NCI-H187 (cell line): ENCODE data around the gene TRIB2.

ENCODE experiments used
- DNase-seq, 2 experiments: peaks; one replicate each; lab custom pipeline; 2025; lab: John Stamatoyannopoulos, UW

TRIB2 gene

DNA sequence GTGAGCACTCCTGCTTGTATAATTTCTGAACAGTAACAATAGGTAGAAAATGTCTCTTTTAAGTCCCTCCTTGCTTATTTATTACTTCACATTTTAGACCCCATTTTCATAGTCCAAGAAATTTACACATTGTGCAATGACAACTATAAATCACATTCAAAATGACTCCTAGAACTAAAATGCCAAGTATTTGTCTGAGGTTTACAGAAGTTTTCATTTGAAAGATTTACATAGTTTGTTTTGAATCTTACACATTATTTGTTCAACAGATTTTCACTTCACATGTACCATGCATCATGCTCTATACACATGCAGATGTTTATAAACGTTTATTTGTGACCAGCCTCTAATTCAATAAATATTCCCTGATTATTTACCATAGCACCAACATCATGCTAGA, 15.7 kb upstream of the TRIB2 start:
- DNase-seq: no peak

DNA sequence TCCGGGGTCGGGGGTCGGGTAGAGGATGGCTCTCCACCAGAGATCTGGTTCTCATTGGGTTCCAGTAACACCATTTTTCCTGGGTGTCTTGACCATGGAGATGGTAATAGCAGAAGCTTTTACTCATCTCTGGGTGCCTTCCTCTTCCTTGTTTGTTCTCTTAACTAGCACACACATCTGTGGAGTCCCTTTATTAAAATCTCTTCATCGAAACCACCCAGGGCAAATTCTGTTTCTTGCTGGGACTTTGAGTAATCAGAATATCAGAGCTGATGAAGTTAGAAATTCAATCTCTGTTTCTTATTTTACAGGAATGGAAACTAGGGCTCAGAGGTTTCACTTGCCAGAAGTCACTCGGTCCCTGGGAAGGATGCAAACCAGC, 15.0 kb upstream of the TRIB2 start:
- DNase-seq: no peak

DNA sequence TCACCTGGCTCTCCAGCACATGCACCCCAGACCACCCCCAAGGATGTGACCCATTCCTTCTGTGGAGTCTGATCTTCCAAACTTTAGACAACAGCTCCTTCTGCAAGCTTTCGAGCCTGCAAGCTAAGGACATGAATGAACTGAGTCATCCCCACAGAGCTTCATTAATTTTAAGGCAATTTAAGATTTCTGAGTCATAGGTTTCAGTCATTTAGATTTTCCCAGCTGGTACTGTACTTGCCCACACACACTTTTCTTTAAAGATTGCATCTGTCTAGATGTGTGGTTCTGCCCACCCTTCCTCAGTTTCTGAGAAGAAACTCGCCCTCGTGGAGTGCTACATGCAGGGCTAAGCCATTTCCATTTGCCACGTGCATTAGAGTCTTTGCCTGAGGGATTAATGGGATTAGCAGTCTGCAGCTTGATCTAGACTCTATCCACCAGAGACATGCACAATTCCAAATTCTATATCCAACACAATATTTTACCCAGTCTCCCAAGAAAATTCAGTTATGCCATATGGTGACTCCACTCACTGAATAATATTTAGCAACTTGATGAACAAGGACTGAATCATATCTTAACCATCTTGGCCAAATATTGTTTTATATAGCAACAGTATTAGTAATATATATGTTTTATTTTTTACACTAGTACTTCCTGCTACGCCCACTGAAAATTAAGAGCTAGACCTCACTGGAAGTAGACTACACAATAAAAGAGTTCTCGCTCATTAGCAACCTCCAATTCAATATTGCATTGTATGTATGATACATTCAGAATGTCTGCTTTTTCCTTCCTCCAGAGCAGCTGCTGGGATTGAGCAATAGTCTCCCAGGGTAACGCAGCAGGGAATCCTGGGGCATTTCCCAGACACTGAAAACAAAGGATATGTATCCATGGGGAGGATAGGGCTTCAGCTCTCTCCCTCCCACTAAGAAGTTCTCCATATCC, 14.3 kb upstream of the TRIB2 start:
- DNase-seq: no peak

DNA sequence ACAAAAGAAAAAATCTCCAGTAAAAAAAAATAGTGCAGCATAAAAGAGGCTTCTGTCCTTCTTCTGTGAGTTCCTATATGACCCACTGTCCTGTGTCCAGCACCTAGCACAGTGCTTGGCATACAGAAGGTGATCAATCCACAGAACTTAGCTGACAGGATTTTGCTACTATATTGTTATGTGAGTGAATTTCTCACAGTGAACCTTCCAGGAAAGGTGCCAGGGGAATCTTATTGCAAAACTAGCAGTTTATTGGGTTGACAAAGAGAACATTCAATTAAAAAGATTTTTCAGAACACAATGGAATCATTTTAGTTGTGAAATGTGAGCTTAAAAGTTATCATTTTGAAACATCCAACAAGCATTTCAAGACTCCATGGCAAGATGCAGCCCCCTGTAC, 12.4 kb upstream of the TRIB2 start:
- DNase-seq: no peak

DNA sequence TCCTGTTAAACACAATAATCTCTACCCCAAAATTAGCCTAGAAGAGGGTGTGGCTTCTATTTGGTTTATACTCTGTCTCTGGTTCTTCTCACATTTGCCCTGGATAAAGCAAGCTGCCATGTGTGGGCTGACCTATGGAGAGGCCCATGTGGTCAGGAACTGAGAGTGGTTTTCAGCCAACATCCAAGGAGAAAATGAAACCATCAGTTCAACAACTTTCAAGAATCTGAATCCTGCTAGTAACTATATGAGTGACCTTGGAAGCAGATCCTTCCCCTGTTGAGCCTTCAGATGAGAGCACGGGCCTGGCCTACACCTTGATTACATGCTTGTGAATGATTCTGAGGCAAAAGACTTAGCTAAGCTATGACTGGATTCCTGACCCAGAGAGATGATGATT, 11.5 kb upstream of the TRIB2 start:
- DNase-seq: no peak

DNA sequence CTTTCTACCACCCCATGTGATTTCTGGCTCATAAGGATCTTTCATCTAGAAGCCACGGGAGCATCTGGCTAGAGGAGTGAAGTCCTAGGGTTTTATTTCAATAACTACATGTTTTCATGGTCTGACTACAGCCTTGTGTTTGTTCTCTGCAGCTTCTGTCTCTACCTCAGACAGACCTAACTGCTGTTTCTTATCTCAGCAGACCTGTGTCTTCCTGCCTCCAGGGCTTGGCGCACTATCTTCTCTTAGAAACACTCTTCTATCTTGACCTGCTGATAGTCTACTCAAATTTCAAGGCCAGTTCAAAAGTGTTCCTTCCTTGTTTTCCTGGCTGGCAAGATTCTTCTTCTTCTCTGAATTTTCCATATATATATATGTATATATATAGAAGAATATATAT, 11.0 kb upstream of the TRIB2 start:
- no peak for DNase-seq

DNA sequence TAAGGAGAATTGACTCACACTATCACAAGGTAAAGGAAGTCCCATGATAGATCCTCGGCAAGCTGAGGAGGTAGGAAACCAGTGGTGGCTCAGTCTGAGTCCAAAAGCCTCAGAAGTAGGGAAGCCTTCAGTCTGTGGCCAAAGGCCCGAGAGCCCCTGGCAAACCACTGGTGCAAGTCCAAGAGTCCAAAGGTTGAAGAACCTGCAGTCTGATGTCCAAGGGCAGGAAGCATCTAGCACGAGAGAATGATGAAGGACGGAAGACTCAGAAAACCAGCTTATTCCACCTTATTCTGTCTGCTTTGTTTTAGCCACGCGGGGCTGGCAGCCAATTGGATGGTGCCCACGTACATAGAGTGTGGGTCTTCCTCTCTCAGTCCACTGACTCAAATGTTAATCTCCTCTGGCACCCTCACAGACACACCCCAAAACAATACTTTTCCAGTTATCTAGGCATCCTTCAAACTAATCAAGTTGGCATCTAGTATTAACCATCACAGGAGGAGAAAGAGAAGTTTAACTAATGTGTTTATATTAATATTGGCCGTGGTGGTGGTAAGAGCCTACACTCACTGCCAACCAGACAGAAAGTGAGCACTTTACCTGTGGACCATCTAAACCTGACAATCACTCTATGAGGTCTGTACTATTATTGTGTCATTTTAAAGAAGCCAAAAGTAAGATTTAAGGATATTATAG, 8.1 kb upstream of the TRIB2 start:
- DNase-seq: no peak

DNA sequence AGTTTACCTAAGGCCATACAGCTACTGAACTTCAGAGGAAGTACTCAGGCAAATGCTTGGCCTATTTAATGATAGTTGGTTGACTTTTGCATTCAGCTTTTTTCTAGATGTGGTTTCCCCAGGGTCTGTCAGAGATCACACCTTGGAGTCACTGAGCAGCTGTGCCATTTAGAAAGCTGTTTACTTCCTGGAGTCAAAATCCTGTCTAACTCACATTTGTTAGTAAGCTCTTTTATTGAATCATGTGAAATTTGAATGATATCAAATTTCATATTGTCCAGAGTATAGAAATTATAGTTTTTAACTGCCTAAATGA, 7.6 kb upstream of the TRIB2 start:
- no peak for DNase-seq

DNA sequence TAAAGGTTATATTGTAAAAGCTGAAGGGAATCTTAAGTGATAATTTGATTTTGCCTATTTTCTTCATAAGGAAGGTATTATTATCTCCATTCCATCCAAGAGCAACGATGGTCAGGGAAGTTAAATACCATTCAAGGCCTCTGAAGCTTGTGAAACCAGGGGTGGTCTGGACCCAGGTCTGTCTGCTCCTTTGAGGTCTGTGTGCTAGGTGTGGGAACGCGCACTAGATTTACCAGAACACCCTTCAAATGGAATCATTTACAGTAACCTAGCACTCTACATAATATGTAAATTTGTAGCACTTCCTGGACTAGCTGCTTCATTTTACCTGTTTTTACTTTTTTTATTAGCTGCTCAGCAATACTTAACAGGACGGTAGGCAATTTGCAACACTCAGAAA, 6.4 kb upstream of the TRIB2 start:
- no peak for DNase-seq

DNA sequence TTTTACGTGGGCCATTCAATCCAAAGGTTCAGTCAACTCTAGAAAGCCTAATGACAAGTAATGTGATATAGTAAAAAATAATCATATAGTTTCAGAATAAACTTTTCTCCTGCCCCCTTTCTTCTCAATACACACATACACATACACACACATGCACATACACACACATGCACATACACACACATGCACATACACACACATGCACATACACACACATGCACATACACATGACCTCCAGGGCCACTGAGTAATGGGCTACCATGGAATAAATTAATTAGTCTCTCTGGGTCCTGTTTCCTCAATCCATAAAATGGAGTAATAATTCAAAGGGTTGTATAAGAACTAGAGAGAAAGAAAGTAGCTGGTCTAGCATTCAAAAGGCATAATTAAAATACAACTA, 5.4 kb upstream of the TRIB2 start:
- DNase-seq: no peak

DNA sequence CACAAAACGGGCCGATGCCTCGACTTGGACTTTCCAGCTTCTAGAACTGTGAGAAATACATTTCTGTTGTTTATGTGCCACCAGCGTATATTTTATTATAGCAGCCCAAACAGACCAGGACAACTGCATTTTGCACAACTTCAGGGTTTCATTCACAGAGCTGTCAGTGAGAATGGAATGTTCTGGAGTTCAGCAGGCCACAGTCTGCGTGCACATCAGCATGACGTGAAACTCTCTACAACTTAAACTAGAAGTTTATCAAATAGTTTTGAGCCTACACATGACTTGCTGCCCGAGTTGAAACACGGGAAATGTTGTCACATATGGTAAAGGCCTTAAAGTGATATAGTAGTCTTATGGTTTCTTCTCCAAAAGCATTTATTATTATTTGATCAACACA, 3.9 kb upstream of the TRIB2 start:
- DNase-seq: no peak

DNA sequence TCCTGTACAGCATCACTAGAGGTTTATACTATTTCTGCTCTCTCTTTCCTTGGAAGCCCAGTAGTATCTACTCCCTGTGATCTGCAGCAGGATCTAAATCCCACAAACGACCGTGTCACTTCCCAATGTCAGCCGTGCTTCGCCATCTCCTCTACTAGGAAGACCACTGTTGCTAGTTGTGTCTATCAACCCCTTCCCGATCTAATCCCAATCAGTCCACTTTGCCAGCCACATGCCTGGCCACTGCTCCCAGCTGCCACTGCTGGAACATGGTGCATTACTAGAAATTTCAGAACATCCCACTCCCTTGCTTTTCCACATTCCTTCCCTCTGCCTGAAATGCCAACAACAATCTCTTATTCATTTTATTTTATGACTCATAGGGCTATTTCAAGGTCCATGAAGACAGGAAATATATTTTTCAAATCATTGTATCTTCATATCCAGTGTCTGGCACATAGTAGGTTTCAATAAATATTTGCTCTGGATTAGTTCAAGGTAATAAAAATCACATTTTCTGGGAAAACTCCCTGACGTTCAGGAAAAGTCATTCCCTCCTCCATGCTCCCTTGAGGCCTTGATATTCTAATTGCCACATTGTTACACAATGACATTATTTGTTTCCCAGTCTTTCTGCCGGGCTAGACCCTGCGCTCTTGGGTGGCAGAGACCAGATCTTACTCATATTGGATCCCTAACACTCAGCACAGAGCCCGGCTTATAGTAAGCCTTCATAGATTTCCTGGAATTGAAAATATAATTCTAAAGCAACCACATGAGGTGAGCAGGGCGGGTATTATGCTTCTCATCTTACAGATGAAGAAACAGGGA, 2.1 kb upstream of the TRIB2 start:
- no peak for DNase-seq

DNA sequence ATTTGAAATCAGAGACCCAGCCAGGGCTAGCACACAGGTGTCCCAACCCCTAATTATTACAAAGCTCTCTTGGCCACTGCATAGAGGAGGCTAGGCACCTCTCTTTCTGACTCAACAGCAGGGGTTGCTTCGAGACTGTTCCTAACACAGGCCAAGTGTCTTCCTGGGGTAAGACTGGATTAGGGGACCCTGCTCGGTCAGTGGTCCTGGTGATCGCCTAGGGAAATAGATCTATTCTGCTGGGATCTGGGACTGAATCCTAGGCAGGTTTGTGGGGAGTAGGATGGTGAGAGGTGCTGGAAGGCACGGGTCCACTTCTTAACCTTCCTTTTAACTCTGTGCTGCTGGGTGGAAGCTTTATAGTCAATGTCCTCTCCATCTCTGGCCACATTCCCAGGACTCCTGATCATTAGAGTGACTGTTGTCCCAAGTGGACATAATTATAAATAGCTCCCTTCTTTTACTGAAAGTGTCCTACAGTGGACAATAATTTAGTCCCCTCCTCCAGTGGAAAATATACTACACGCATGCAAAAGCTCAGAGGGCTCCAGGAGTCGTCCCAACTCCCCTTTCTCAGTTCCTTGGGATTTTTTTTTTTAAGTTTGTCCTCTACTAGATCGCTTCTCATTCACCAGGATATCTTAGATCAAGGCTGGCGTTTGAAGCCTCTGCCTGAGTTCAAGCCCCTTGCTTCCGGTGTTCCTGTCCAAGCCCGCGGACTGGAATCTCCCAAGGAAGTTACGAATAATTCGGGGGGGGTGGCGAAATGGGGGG, 1.3 kb upstream of the TRIB2 start:
- no peak for DNase-seq

DNA sequence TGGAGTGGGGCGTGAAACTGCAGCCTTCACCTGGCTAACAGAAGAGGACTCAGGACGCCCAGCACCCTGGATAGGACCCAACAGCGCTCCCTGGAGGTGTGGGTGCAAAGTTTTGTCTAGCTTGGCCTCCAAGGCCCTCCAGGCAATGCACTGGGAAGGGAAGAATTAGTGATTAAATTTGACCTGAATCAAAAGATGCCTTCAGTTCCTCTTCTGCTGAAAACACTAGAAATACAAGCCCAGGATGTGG, 779 bp upstream of the TRIB2 start:
- DNase-seq: peak; percentile 64 to 93

DNA sequence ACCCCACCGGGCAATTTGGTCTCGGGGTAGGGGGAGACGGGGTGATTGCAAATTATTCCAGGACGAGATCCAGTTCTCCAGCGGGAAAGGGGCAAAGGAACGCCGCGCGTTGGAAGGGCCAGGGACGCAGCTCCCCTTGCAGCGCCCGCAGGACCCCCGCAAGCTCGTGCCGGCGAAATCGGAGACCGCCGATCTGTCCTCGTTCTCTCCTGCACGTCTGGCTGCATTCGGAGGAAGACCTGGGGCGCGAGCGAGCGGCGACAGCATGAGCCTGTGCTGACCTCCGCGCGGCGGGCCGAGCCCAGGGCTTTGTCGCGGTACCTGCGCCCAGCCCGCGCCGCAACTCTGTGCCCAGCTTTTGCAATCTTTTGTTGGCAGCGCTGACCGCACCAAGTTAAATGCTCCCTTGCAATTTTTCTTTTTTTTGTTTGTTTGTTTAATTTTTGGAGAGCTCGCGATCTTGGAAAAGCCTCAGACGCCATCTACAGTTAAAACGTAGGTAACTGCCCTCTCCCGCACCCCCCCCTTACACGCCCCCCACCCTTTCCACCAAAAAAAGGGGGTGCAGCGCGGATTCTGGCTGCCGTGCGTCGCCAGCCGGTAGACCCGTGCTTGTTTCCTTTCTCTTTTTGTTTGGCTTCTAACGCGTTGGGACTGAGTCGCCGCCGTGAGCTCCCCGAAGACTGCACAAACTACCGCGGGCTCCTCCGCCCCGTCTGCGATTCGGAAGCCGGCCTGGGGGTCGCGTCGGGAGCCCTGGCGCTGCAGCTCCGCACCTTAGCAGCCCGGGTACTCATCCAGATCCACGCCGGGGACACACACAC, 667 bp downstream of the TRIB2 start:
- peak; percentile 64 to 92 for DNase-seq

DNA sequence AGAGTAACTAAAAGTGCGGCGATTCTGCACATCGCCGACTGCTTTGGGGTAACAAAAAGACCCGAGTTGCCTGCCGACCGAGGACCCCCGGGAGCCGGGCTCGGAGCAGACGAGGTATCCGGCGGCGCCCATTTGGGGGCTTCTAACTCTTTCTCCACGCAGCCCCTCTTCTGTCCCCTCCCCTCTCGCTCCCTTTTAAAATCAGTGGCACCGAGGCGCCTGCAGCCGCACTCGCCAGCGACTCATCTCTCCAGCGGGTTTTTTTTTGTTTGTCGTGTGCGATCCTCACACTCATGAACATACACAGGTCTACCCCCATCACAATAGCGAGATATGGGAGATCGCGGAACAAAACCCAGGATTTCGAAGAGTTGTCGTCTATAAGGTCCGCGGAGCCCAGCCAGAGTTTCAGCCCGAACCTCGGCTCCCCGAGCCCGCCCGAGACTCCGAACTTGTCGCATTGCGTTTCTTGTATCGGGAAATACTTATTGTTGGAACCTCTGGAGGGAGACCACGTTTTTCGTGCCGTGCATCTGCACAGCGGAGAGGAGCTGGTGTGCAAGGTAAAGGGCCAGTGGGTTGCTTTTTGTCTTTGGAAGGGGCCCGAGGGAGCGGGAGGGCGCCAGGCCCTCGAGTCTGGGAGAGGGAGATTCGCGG, 1.4 kb downstream of the TRIB2 start:
- DNase-seq: peak; percentile 30 to 83

DNA sequence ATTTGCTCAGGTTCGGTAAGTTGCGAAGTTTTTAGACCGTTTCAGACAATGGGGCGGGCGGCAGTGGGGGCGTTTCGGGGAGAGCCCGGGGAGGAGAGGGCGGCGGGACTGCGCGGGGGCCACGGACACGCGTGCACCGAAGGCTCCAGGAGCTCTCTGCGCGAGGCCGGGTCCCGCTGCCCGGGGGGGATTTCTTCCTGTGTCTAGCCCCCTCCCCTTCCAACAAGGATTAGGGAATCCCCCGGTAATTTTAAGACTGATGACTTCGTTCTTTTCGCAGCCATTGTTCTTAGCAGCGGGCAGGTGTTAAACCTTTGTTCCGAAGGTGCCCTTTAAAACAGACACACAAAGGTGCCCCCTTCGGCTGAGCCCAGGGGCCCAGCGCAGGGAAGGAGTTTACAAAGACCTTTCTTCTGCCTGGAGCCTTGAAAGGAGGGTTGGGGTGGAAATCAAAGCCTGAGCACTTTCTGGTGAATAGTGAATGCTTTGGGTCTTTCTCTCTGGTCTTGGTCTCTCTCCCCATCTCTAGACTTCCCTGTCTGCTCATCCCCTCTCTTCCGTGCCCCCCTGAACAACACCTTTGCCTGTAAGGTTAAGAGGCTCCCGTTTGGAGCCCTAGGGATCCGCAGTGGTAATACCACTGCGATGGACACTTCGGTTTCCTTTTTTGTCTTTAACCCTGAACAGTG, 2.1 kb downstream of the TRIB2 start:
- peak in 1 of 2 experiments; percentile 50 for DNase-seq

DNA sequence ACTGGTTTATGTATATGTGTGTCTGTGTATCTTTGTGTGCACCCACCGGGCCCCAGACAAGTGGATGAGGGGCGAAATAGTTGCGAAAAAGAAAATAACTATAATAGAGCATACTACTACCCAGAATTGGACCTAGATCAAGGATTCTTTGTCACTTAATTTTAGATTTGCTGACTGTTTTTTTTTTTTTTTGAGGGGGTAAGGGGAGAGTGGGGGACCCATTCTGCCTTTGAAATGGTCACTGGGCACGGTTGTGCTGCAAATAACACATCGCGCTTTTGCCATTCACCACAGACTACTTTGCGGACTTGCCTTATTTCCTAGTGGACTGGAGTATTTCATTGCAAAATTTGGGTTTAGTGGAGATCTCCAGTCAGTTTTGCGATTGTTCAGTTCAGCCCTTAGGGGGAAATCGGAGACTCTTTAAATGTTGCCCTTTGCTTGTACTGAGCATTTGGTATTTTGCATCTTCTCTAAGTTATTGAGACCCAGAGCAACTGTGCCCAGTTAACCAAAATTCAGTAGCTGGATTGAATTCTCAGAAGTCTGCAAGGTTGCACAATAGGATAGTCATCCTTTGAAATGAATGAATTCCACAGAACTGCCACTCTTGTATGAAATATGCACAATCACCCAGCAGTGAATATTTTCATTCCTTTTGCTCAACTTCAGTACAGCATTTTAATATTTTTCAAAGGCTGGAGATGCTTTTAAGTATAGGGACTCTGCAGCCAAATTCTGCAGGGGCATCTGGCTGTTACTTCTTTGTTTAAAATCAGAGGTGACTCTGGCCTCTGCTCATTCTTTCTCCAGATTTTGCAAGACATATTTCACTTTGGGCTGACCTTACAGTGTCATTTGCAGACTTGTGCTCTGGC, 2.9 kb downstream of the TRIB2 start:
- no peak for DNase-seq

DNA sequence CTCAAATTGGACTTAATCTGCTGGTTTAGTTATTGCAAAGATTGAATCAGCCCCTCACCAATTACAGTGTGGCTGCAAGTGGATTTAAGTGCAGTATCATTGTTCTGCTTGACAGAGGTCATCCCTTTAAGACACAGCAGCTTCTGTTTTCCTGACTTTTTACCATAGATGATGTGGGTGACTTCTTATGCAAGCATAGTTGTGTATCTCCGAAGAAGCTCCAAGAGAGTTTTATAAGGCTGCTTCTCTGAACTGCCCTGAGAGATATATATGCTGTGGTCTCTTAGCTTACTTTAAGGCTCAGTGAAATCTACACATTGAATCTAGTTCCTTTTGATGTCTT, 3.5 kb downstream of the TRIB2 start:
- DNase-seq: no peak
